ENCODE results near the gene SHCBP1. TPM values are rescaled to one million over a fixed set of nuclear protein-coding genes. Genes with fewer than 3 reads are reported as not detected.

The SHCBP1 gene
- total and polyA plus RNA-seq, 10 donors, result 1.7 to 15.7 (median 4.4) TPM

DNA sequence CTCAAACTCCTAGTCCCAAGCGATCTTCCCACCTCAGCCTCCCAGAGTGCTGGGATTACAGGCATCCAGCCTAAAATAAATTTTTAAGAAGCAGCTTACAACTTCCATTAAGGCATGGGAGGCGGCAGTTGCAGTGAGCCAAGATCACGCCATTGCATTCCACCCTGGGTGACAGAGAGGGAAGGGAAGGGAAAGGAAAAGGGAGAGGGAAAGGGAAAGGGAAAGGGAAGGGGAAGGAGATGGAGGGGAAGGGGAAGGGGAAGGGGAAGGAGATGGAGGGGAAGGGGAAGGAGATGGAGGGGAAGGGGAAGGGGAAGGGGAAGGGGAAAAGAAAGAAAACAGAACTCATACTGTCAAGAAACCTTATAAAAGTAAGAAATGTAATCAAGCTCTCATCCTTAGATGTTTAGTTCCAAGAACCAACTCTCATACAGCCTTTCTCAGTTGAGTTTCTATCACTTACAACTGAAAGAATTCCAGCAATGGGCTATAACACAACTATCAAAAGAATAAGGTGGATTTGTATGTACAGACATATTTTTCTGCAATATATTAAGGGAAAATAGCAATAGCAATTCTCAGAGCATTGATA lies 43.1 kb downstream of the SHCBP1 start:
- 97 to 100% (median 98%) methylated on average over 3 of the region's 3 CpGs for WGBS, 5 donors

GRCh38 chr16:46573834-46574159 lies 47.4 kb downstream of the SHCBP1 start:
- no peaks in the 10 kb centered on the region for H3K9me3 ChIP-seq
- H3K27ac ChIP-seq, result no peak overlapping the region
- TF ChIP-seq POLR2AphosphoS5 (IDR thresholded peaks at IDR 0.05) (no peak), CTCF (IDR thresholded peaks at IDR 0.05 in 8 of 11, conservative IDR thresholded peaks at IDR 0.05 in 3 of 11) (no peak), POLR2A (IDR thresholded peaks at IDR 0.05) (no peak)
- no peak overlapping the region for H3K4me3 ChIP-seq
- H3K4me1 ChIP-seq, result no peaks in the 10 kb centered on the region
- no peak for DNase-seq
- intact Hi-C loops (cut with DNase I; ENCODE audit: low total_unique reads), result no loop called here
- H3K36me3 ChIP-seq, result no peaks in the 10 kb centered on the region
- whole genome bisulfite sequencing, 5 donors, result 78 to 87% (median 85%) methylated on average over 13 of the region's 13 CpGs
- H3K27me3 ChIP-seq (replicated peaks in 1 of 7), result peaks cover 0 to 7% (median 0%) of the 10 kb centered on the region in 7 donors

More for the DNA sequence above, 43.1 kb downstream of the SHCBP1 start:
- Histone ChIP-seq H3K4me1 (no peaks in the 10 kb centered on the region), H3K36me3 (no peaks in the 10 kb centered on the region), H3K4me3 (no peak overlapping the region), H3K27me3 (replicated peaks in 1 of 7) (no peaks in the 10 kb centered on the region), H3K9me3 (no peaks in the 10 kb centered on the region), H3K27ac (no peak overlapping the region)
- DNase-seq, result no peak
- TF ChIP-seq POLR2AphosphoS5 (IDR thresholded peaks at IDR 0.05) (no peak), POLR2A (IDR thresholded peaks at IDR 0.05) (no peak), CTCF (IDR thresholded peaks at IDR 0.05 in 8 of 11, conservative IDR thresholded peaks at IDR 0.05 in 3 of 11) (no peak)
- intact Hi-C loops (cut with DNase I; ENCODE audit: low total_unique reads), result no loop called here

GRCh38 chr16:46573008-46573833 lies 48.0 kb downstream of the SHCBP1 start:
- WGBS, 5 donors, result 55 to 69% (median 61%) methylated on average over 27 of the region's 27 CpGs
- no peak for DNase-seq
- Histone ChIP-seq H3K27ac (no peak overlapping the region), H3K4me1 (no peaks in the 10 kb centered on the region), H3K9me3 (no peaks in the 10 kb centered on the region), H3K27me3 (replicated peaks in 1 of 7) (peaks cover 0 to 12% (median 0%) of the 10 kb centered on the region in 7 donors), H3K4me3 (no peak overlapping the region), H3K36me3 (no peaks in the 10 kb centered on the region)
- TF ChIP-seq CTCF (IDR thresholded peaks at IDR 0.05 in 8 of 11, conservative IDR thresholded peaks at IDR 0.05 in 3 of 11), result no peak
- no peak for TF ChIP-seq POLR2AphosphoS5 (IDR thresholded peaks at IDR 0.05)
- no peak for TF ChIP-seq POLR2A (IDR thresholded peaks at IDR 0.05)
- intact Hi-C loops (cut with DNase I; ENCODE audit: low total_unique reads), result no loop called here

GRCh38 chr16:46569231-46569735 lies 51.9 kb downstream of the SHCBP1 start:
- DNase-seq, result no peak
- no peak for TF ChIP-seq POLR2A (IDR thresholded peaks at IDR 0.05)
- TF ChIP-seq POLR2AphosphoS5 (IDR thresholded peaks at IDR 0.05), result no peak
- no peak for TF ChIP-seq CTCF (IDR thresholded peaks at IDR 0.05 in 8 of 11, conservative IDR thresholded peaks at IDR 0.05 in 3 of 11)
- H3K4me3 ChIP-seq, result no peak overlapping the region
- H3K36me3 ChIP-seq, result no peaks in the 10 kb centered on the region
- 77 to 88% (median 86%) methylated on average over 11 to 27 of the region's 27 CpGs for WGBS, 5 donors
- peaks cover 0 to 20% (median 0%) of the 10 kb centered on the region in 7 donors for H3K27me3 ChIP-seq (replicated peaks in 1 of 7)
- H3K4me1 ChIP-seq, result no peaks in the 10 kb centered on the region
- H3K27ac ChIP-seq, result no peak overlapping the region
- no peaks in the 10 kb centered on the region for H3K9me3 ChIP-seq
- intact Hi-C loops (cut with DNase I; ENCODE audit: low total_unique reads), result no loop called here

Measured in spleen (tissue), 11 donors.